ENCODE results near the gene TMEM233. TPM values are rescaled to one million over a fixed set of nuclear protein-coding genes. Genes with fewer than 3 reads are reported as not detected.

The TMEM233 gene
- total and polyA plus RNA-seq, 2 of the 8 experiments (the other 6 are each of a cell fraction or from before 2014, with no cell fraction given), result 0.09 TPM

- Histone ChIP-seq H3K79me2 (ENCODE audit: control insufficient read depth in 1 of 2, insufficient read depth in 2 of 2, low read length in 2 of 2) (no peaks in the 10 kb centered on the region), H3K27ac (ENCODE audit: low read depth, low read length) (no peak overlapping the region), H3K4me1 (replicated peaks in 1 of 4; ENCODE audit: control insufficient read depth in 3 of 4, insufficient read depth in 4 of 4, low read length in 3 of 4) (no peaks in the 10 kb centered on the region), H3K9me3 (ENCODE audit: insufficient read depth in 2 of 2, low read depth in 1 of 2, low read length in 1 of 2) (no peaks in the 10 kb centered on the region), H3K4ac (replicated peaks; ENCODE audit: insufficient read length, low read depth, low read length) (no peak overlapping the region), H2BK15ac (ENCODE audit: low read length) (no peak overlapping the region), H4K5ac (ENCODE audit: insufficient read length, low read depth, low read length) (no peak overlapping the region), H3K4me3 (ENCODE audit: extremely low read depth in 1 of 4, insufficient read depth in 2 of 4, low read depth in 3 of 4, low read length in 4 of 4) (no peak overlapping the region), H2AFZ (ENCODE audit: low read length) (no peak overlapping the region), H3K18ac (ENCODE audit: extremely low read depth, low read length) (no peak overlapping the region), H2BK120ac (replicated peaks; ENCODE audit: low read depth, low read length) (no peak overlapping the region), H3K79me1 (ENCODE audit: low read depth, low read length) (no peaks in the 10 kb centered on the region), H3K23ac (ENCODE audit: insufficient read length) (no peak overlapping the region), H3K4me2 (ENCODE audit: insufficient read depth in 1 of 2, low read depth in 2 of 2, low read length in 2 of 2) (no peak overlapping the region), H2BK12ac (ENCODE audit: low read depth, low read length) (no peak overlapping the region), H4K91ac (replicated peaks; ENCODE audit: insufficient read length, low read length) (no peak overlapping the region), H2BK5ac (ENCODE audit: low read depth, low read length) (no peak overlapping the region), H2AK5ac (ENCODE audit: low read depth, low read length) (no peak overlapping the region), H3K9ac (replicated peaks in 1 of 4; ENCODE audit: extremely low read depth in 1 of 4, low read depth in 3 of 4, low read length in 3 of 4) (no peak overlapping the region), H4K20me1 (replicated peaks in 1 of 2; ENCODE audit: control insufficient read depth in 1 of 2, insufficient read depth in 2 of 2, low read length in 2 of 2) (no peaks in the 10 kb centered on the region), H2BK20ac (ENCODE audit: low read length) (no peak overlapping the region), H3K27me3 (replicated peaks in 1 of 4; ENCODE audit: control insufficient read depth in 3 of 4, extremely low read depth in 1 of 4, insufficient read depth in 3 of 4, low read length in 3 of 4) (no peaks in the 10 kb centered on the region), H3K36me3 (ENCODE audit: control insufficient read depth in 2 of 4, insufficient read depth in 4 of 4, low read length in 3 of 4) (no peaks in the 10 kb centered on the region), H3K56ac (replicated peaks; ENCODE audit: insufficient read length, low read depth, low read length) (no peak overlapping the region), H3K14ac (ENCODE audit: insufficient read length) (no peak overlapping the region), H4K8ac (ENCODE audit: extremely low read depth, insufficient read depth, low read length) (no peak overlapping the region), H3K23me2 (ENCODE audit: low read depth, low read length) (no peaks in the 10 kb centered on the region; the same call in 1 of the 2 replicates)
- DNase-seq (ENCODE audit: low read depth in 1 of 2, low spot score in 2 of 2), result no peak
- TF ChIP-seq EZH2 (IDR thresholded peaks at IDR 0.05; ENCODE audit: low read depth, low read length, severe bottlenecking), result no peak
- ChIA-PET POLR2A (ENCODE audit: partially characterized antibody) (no interaction called here), CTCF (ENCODE audit: partially characterized antibody) (no interaction called here)
- 86 to 100% methylated on average over 1 of the region's 1 CpG for WGBS, 2 experiments (ENCODE audit: extremely low coverage in 1 of 2, insufficient coverage in 1 of 2, insufficient read length in 1 of 2, insufficient replicate concordance in 2 of 2, low coverage in 1 of 2, low lambda C conversion rate in 2 of 2, missing lambda C conversion rate in 1 of 2)
- no peak for FAIRE-seq
Measured at GRCh38 chr12:119576915-119577314, 16.7 kb upstream of the TMEM233 start.
